NB4 (cell line): ENCODE measurements around the gene CSMD2.

Source experiments
- CTCF ChIP-seq: IDR thresholded peaks from one replicate; pipeline ENCODE4 v1.5.1; 2012; ENCODE audit warnings: low read depth, low read length
- MAX ChIP-seq: IDR thresholded peaks from 2 replicates; pipeline ENCODE4 v1.6.1; 2011; ENCODE audit warnings: low read depth, low read length
- MYC ChIP-seq: IDR thresholded peaks from 2 replicates; pipeline ENCODE4 v1.6.1; 2011; ENCODE audit warnings: low read depth, low read length
- POLR2A ChIP-seq: IDR thresholded peaks from 2 replicates; pipeline ENCODE4 v1.6.1; 2011; ENCODE audit warnings: mild to moderate bottlenecking; ENCODE audit not compliant: insufficient read length; ENCODE audit errors: extremely low read depth

- TF ChIP-seq POLR2A: no peak
- no peak for TF ChIP-seq CTCF
- no peak for TF ChIP-seq MAX
- TF ChIP-seq MYC: no peak
These were observed 968 bp downstream of the CSMD2 start for GRCh38 chr1:34163792-34164731.
